ENCODE measurements around the gene PSMD3.
"Not testable (repeated sequence)": the region's sequence is repeated elsewhere in the genome, so short reads cannot be mapped to it uniquely, and the experiment has no call there.

PSMD3 gene

GRCh38 chr17:39943702-39944392 is 36.8 kb upstream of the PSMD3 start:
- Histone ChIP-seq H3K36me3 (ENCODE audit: insufficient read depth) (no peaks in the 10 kb centered on the region), H3K27ac (no peak overlapping the region), H3K4me1 (ENCODE audit: low read depth, poor library complexity, severe bottlenecking) (peaks cover 36% of the 10 kb centered on the region), H3K79me2 (ENCODE audit: insufficient read depth, low read depth) (no peaks in the 10 kb centered on the region), H3K4me2 (no peak overlapping the region), H3K4me3 (IDR thresholded peaks at IDR 0.05; ENCODE audit: insufficient read depth, low read depth, low read length) (no peak overlapping the region), H3K9ac (no peak overlapping the region), H4K20me1 (ENCODE audit: insufficient read depth) (no peaks in the 10 kb centered on the region), H3K27me3 (ENCODE audit: insufficient read depth, low read depth) (no peaks in the 10 kb centered on the region), H2AFZ (ENCODE audit: low read depth) (no peak overlapping the region)
- no peak for TF ChIP-seq CTCF (conservative IDR thresholded peaks at IDR 0.05; ENCODE audit: low read depth, low read length)

- Histone ChIP-seq H3K27me3 (ENCODE audit: insufficient read depth, low read depth) (no peaks in the 10 kb centered on the region), H3K4me1 (ENCODE audit: low read depth, poor library complexity, severe bottlenecking) (peaks cover 31% of the 10 kb centered on the region), H3K79me2 (ENCODE audit: insufficient read depth, low read depth) (no peaks in the 10 kb centered on the region), H3K9ac (no peak overlapping the region), H3K4me3 (IDR thresholded peaks at IDR 0.05; ENCODE audit: insufficient read depth, low read depth, low read length) (no peak overlapping the region), H3K36me3 (ENCODE audit: insufficient read depth) (no peaks in the 10 kb centered on the region), H4K20me1 (ENCODE audit: insufficient read depth) (no peaks in the 10 kb centered on the region), H3K27ac (no peak overlapping the region), H2AFZ (ENCODE audit: low read depth) (no peak overlapping the region), H3K4me2 (no peak overlapping the region)
- no peak for TF ChIP-seq CTCF (conservative IDR thresholded peaks at IDR 0.05; ENCODE audit: low read depth, low read length)
Measured at GRCh38 chr17:39944393-39944711, 36.3 kb upstream of the PSMD3 start.

- H3K27ac ChIP-seq: no peak overlapping the region
- H3K4me2 ChIP-seq: no peak overlapping the region
- peaks cover 8% of the 10 kb centered on the region for H3K4me1 ChIP-seq (ENCODE audit: low read depth, poor library complexity, severe bottlenecking)
- no peak overlapping the region for H3K4me3 ChIP-seq (IDR thresholded peaks at IDR 0.05; ENCODE audit: insufficient read depth, low read depth, low read length)
- H2AFZ ChIP-seq (ENCODE audit: low read depth): no peak overlapping the region
- no peak for TF ChIP-seq CTCF (conservative IDR thresholded peaks at IDR 0.05; ENCODE audit: low read depth, low read length)
- no peaks in the 10 kb centered on the region for H3K36me3 ChIP-seq (ENCODE audit: insufficient read depth)
- no peaks in the 10 kb centered on the region for H3K79me2 ChIP-seq (ENCODE audit: insufficient read depth, low read depth)
- no peak overlapping the region for H3K9ac ChIP-seq
- no peaks in the 10 kb centered on the region for H4K20me1 ChIP-seq (ENCODE audit: insufficient read depth)
- H3K27me3 ChIP-seq (ENCODE audit: insufficient read depth, low read depth): no peaks in the 10 kb centered on the region
Measured at GRCh38 chr17:39946551-39947330, 33.9 kb upstream of the PSMD3 start.

GRCh38 chr17:39948489-39948828 is 32.1 kb upstream of the PSMD3 start:
- H3K79me2 ChIP-seq (ENCODE audit: insufficient read depth, low read depth); H3K4me1 ChIP-seq (ENCODE audit: low read depth, poor library complexity, severe bottlenecking); H2AFZ ChIP-seq (ENCODE audit: low read depth); H3K4me3 ChIP-seq (IDR thresholded peaks at IDR 0.05; ENCODE audit: insufficient read depth, low read depth, low read length); H3K36me3 ChIP-seq (ENCODE audit: insufficient read depth); H3K27me3 ChIP-seq (ENCODE audit: insufficient read depth, low read depth); H3K4me2 ChIP-seq; H3K27ac ChIP-seq; H3K9ac ChIP-seq; H4K20me1 ChIP-seq (ENCODE audit: insufficient read depth): not testable (repeated sequence)

GRCh38 chr17:39949028-39949427 is 31.6 kb upstream of the PSMD3 start:
- H2AFZ ChIP-seq (ENCODE audit: low read depth): no peak overlapping the region

More at GRCh38 chr17:39949028-39949427, 31.6 kb upstream of the PSMD3 start:
- Histone ChIP-seq H3K36me3 (ENCODE audit: insufficient read depth) (no peaks in the 10 kb centered on the region), H3K4me2 (no peak overlapping the region), H3K79me2 (ENCODE audit: insufficient read depth, low read depth) (no peaks in the 10 kb centered on the region), H3K4me1 (ENCODE audit: low read depth, poor library complexity, severe bottlenecking) (peaks cover 14% of the 10 kb centered on the region), H3K27ac (no peak overlapping the region), H3K27me3 (ENCODE audit: insufficient read depth, low read depth) (no peaks in the 10 kb centered on the region), H3K9ac (no peak overlapping the region), H4K20me1 (ENCODE audit: insufficient read depth) (no peaks in the 10 kb centered on the region), H3K4me3 (IDR thresholded peaks at IDR 0.05; ENCODE audit: insufficient read depth, low read depth, low read length) (no peak overlapping the region)
- no peak for TF ChIP-seq CTCF (conservative IDR thresholded peaks at IDR 0.05; ENCODE audit: low read depth, low read length)
